ENCODE results near the gene SEBOX. TPM values are rescaled to one million over a fixed set of nuclear protein-coding genes. Genes with fewer than 3 reads are reported as not detected.

Gene SEBOX
- total RNA-seq, 4 donors from 2014 or later = not detected

GRCh38 chr17:28392491-28392890 is 27.5 kb upstream of the SEBOX start:
- DNase-seq (no peak), ATAC-seq (no peak)
- Histone ChIP-seq H3K4me3 (no peak overlapping the region), H3K27ac (no peak overlapping the region), H3K4me1 (no peaks in the 10 kb centered on the region), H3K27me3 (no peaks in the 10 kb centered on the region), H3K36me3 (no peaks in the 10 kb centered on the region), H3K9me3 (no peaks in the 10 kb centered on the region)
- intact Hi-C loops (cut with DNase I; ENCODE audit: low total_unique reads) (no loop called here), in situ Hi-C loops (cut with MboI; ENCODE audit: low sequenced_read_pairs in 4 of 4) (no loop called here)
- TF ChIP-seq POLR2A (IDR thresholded peaks at IDR 0.05) = no peak
- TF ChIP-seq CTCF (IDR thresholded peaks at IDR 0.05 in 4 of 5, conservative IDR thresholded peaks at IDR 0.05 in 1 of 5) = no peak

- H3K4me1 ChIP-seq = no peaks in the 10 kb centered on the region
- H3K27me3 ChIP-seq = no peaks in the 10 kb centered on the region
- no peaks in the 10 kb centered on the region for H3K36me3 ChIP-seq
- intact Hi-C loops (cut with DNase I; ENCODE audit: low total_unique reads) (no loop called here), in situ Hi-C loops (cut with MboI; ENCODE audit: low sequenced_read_pairs in 4 of 4) (no loop called here)
- no peak for DNase-seq
- H3K9me3 ChIP-seq = no peaks in the 10 kb centered on the region
- no peak overlapping the region for H3K27ac ChIP-seq
- TF ChIP-seq CTCF (IDR thresholded peaks at IDR 0.05 in 4 of 5, conservative IDR thresholded peaks at IDR 0.05 in 1 of 5) (no peak), POLR2A (IDR thresholded peaks at IDR 0.05) (no peak)
- no peak for ATAC-seq
- no peak overlapping the region for H3K4me3 ChIP-seq
Measured at GRCh38 chr17:28391401-28391800, 26.4 kb upstream of the SEBOX start.

GRCh38 chr17:28390984-28391383 is 26.0 kb upstream of the SEBOX start:
- H3K4me1 ChIP-seq = no peaks in the 10 kb centered on the region
- TF ChIP-seq POLR2A (IDR thresholded peaks at IDR 0.05) (no peak), CTCF (IDR thresholded peaks at IDR 0.05 in 4 of 5, conservative IDR thresholded peaks at IDR 0.05 in 1 of 5) (no peak)
- no peaks in the 10 kb centered on the region for H3K36me3 ChIP-seq
- no peaks in the 10 kb centered on the region for H3K27me3 ChIP-seq
- no peak overlapping the region for H3K4me3 ChIP-seq
- ATAC-seq (no peak), DNase-seq (no peak)
- intact Hi-C loops (cut with DNase I; ENCODE audit: low total_unique reads) = no loop called here
- in situ Hi-C loops (cut with MboI; ENCODE audit: low sequenced_read_pairs in 4 of 4) = no loop called here
- H3K9me3 ChIP-seq = no peaks in the 10 kb centered on the region
- no peak overlapping the region for H3K27ac ChIP-seq

GRCh38 chr17:28390563-28390962 is 25.6 kb upstream of the SEBOX start:
- ATAC-seq (no peak), DNase-seq (no peak)
- in situ Hi-C loops (cut with MboI; ENCODE audit: low sequenced_read_pairs in 4 of 4) = no loop called here
- no peaks in the 10 kb centered on the region for H3K36me3 ChIP-seq
- no peak overlapping the region for H3K4me3 ChIP-seq
- no peaks in the 10 kb centered on the region for H3K9me3 ChIP-seq
- intact Hi-C loops (cut with DNase I; ENCODE audit: low total_unique reads) = no loop called here
- H3K27me3 ChIP-seq = no peaks in the 10 kb centered on the region
- H3K27ac ChIP-seq = no peak overlapping the region
- H3K4me1 ChIP-seq = no peaks in the 10 kb centered on the region
- TF ChIP-seq CTCF (IDR thresholded peaks at IDR 0.05 in 4 of 5, conservative IDR thresholded peaks at IDR 0.05 in 1 of 5) (no peak), POLR2A (IDR thresholded peaks at IDR 0.05) (no peak)

GRCh38 chr17:28390141-28390540 is 25.1 kb upstream of the SEBOX start:
- H3K4me3 ChIP-seq = no peak overlapping the region
- in situ Hi-C loops (cut with MboI; ENCODE audit: low sequenced_read_pairs in 4 of 4) (no loop called here), intact Hi-C loops (cut with DNase I; ENCODE audit: low total_unique reads) (no loop called here)
- no peak for TF ChIP-seq CTCF (IDR thresholded peaks at IDR 0.05 in 4 of 5, conservative IDR thresholded peaks at IDR 0.05 in 1 of 5)
- TF ChIP-seq POLR2A (IDR thresholded peaks at IDR 0.05) = no peak
- H3K27me3 ChIP-seq = no peaks in the 10 kb centered on the region
- no peaks in the 10 kb centered on the region for H3K36me3 ChIP-seq
- H3K4me1 ChIP-seq = no peaks in the 10 kb centered on the region
- H3K27ac ChIP-seq = no peak overlapping the region
- no peak for DNase-seq
- H3K9me3 ChIP-seq = no peaks in the 10 kb centered on the region
- ATAC-seq = no peak

All from gastrocnemius medialis (tissue), 4 donors.